GM19193 (cell line): ENCODE measurements around the gene PRDM16.

Source experiments
- POLR2A ChIP-seq: IDR thresholded peaks from 4 replicates; pipeline ENCODE4 v1.6.1; 2011; ENCODE audit not compliant: insufficient read depth, insufficient read length; ENCODE audit errors: extremely low read depth

The PRDM16 gene

DNA sequence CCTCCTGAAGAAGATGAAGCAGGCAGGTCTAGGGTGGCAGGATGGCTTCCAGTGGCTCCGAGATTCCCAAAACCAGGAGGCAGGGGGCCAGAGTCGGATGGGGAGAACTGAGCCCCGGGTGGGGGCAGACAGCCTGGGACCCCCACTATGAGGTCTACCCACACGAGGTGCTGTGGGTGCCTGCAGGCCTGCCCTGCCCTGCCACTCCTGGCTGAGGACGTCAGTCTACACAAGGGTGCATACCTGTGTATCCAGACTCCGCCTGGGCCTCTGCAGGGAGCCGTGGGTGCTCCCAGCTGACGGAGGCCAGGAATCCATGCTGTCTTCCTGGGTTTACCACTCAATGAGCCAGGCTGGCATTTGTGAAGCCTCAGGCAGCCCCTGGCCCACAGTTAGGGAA, 80.3 kb downstream of the PRDM16 start:
- no peak for TF ChIP-seq POLR2A

- no peak for TF ChIP-seq POLR2A
Observed at GRCh38 chr1:3151456-3151855, 82.5 kb downstream of the PRDM16 start.

DNA sequence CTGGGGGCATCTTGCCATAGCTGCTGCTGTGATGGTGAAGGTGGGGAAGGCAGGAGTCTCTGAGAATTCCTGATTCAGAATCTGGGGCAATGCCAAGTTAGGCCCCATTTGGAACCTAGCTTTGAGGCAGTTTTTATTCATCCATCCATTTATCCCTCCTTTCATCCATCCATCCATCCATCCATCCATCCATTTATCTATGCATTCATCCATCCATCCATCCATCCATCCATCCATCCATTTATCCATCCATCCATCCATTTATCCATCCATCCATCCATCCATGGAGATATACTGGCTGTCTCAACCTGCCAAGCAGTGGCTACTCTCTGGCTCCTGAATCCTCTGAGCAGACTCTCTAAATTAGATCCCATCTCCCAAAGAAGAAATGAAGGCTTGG, 83.1 kb downstream of the PRDM16 start:
- no peak for TF ChIP-seq POLR2A

DNA sequence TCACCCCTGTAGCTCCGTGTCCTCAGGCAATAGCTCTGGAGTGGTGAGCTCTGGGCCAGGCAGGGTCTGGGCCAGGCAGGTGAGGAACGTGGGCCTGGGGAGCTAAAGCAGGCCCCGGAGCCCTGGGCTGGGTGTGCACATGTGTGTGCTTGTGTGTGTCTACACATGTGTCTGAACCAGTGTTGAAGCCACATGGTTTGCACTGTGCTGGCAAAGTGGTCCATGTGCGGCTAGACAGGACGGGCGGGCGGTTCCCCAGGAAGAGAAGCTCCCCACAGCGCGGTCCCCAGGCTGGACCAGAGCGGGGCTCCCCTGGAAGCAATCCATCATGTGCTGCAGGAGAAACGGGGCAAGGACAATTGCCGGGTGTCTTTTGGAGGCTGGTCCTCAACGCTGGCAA, 84.2 kb downstream of the PRDM16 start:
- TF ChIP-seq POLR2A, result no peak

DNA sequence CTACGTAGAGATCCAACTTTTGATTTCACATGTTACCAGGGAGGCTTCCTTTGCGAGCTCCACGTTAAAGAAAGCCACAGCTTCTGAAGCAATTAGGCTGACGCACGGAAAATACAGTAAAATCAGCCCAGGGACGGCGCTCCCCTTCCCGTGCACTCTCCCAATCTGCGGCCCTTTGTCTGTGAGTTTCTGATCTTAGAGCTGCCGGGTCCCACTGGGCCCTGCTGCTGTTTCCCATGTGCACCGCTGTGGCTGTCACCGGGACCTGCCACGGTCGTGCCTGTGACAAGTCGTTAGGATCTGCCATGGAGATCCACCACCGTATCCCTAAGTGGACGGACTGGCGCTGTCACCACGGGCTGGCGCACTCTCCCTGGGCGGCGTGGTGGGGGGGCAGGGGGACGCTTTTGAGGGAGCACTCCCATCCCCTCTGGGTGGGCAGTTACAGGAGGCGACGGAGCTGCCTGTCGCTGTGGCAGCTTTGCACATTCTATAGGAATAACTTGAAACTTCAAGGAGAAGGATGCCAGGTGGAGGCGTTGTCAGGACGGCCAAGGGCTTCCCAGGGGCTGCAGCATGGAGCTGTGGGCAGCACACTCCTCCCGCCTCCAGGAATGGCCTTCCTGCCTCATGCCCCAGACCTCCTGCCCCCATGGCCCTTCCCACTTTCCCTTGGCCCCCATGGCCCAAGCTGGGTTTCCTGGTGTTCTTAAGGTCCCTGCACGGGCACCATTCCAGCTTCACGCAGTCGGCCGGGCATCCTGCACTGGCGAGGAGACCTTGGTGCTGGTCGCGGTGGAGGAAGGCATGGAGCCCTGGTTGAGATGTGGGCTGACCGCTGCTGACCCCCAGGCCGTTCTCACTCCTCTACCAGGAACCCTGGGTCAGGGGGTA, 85.1 kb downstream of the PRDM16 start:
- TF ChIP-seq POLR2A, result no peak

DNA sequence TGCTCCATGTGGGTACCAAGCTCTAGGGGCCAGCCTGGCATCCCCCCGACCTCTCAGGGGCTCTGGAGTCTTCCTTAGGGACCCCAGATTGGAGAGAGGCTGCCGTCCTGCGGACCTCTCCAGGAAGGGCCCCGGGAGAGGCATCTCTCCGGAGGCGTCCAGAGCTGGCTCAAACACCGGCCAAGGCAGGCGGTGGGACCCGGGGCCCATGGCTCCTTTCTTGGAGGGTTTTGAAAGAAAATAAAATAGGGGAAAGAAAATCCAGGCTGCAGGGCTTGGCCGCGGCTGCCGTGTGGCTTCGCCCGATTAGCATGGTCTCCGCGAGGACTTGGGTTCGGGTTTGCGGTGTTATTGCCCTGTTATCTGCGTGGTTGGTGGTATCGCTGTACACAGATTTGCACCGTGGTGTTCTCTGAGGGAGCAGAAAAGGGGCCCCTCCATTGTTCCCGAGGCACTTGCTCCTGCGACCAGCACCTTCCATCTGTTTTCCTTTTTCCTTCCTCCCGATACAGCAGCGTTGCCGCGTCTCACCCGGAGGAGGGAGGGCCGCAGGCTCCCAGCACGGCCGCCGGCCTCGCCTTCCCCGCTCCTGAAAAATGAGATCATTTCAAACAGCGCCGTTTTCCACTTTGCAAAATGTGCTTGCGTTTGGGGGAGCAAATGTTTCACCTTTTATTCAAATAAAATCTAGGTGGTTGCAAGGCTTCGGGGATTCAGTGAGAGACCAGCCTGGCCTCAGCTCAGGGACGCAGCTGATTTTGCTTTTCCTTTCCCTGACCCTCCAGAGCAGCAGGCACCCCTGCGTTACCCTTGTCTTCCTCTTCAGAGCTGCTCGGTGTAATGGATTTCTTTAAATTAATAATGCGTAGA, 86.3 kb downstream of the PRDM16 start:
- TF ChIP-seq POLR2A, result no peak

DNA sequence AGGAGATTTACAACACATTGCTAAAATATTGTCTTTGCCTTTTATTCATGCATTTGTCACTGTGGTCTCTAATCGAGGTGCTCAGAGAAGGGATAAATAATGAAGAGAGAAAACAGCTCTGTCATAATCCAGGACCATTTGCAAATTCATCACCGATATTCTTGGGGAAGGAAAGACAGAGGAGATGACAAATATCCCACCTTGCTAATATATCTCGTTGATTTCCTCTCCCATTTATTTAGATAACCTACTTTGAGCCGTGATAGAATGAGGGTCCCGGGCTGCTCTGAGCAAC, 86.9 kb downstream of the PRDM16 start:
- no peak for TF ChIP-seq POLR2A

- no peak for TF ChIP-seq POLR2A
Observed at GRCh38 chr1:3156936-3157335, 87.9 kb downstream of the PRDM16 start.

- no peak for TF ChIP-seq POLR2A
Observed at GRCh38 chr1:3158347-3158746, 89.3 kb downstream of the PRDM16 start.

- no peak for TF ChIP-seq POLR2A
Observed at GRCh38 chr1:3159121-3159520, 90.1 kb downstream of the PRDM16 start.

DNA sequence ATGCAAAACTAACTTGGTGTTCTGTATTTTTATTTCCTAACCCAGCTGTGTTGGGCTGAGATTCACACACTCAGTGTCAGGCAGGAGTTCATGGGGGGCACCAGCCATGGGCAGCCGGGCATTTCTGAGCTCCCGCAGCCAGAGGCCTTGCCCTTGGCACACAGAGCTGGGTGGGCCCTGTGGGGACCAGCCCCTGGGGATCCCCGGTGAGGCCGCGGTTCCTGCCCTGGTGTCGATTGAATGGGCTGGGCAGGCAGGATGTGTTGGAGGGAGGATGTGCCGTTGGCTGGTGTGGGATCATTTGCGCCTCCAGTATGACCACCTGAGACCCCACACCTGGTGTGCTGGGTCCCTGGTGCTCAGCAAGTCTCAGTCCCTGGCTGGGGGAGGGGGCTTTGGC, 91.0 kb downstream of the PRDM16 start:
- no peak for TF ChIP-seq POLR2A

GRCh38 chr1:3160647-3161145, 91.7 kb downstream of the PRDM16 start:
- no peak for TF ChIP-seq POLR2A

- no peak for TF ChIP-seq POLR2A
Observed at GRCh38 chr1:3161176-3161840, 92.3 kb downstream of the PRDM16 start.

DNA sequence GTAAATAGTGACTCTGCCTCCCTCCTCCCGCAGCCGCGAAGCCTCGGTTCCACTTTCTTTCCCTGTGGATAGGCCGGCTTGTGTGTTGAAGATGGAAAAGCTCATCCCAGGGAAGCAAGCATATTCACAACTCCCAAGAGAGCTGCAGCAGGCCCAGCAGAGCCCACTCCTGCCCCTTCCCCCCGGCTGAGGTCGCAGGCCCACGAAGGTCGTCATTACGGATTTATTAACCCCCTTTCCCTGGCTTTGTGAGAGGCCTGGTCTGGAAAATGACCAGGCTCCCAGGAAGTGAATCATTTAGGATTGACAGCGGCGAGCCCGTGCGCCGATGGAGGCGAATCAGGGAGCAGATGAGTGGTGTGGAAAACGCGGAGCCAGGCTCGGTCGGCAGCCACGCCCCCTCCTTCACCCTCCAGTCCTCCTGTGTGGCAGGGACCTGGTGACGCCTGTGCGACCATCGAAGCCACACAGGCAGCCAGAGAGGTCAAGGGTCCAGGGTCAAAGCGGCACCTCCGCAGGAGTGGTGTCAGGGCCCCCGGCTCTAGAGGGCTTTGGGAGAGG, 93.4 kb downstream of the PRDM16 start:
- no peak for TF ChIP-seq POLR2A

GRCh38 chr1:3163356-3163755, 94.4 kb downstream of the PRDM16 start:
- TF ChIP-seq POLR2A, result no peak

GRCh38 chr1:3164671-3165070, 95.7 kb downstream of the PRDM16 start:
- no peak for TF ChIP-seq POLR2A
